HFFc6 (cell line): ENCODE measurements around the gene FAAP20. TPM values are rescaled to one million over a fixed set of nuclear protein-coding genes. Genes with fewer than 3 reads are reported as not detected.
"Not testable (repeated sequence)": the region's sequence is repeated elsewhere in the genome, so short reads cannot be mapped to it uniquely, and the experiment has no call there.

Source experiments
- DNase-seq: peaks from one replicate; pipeline ENCODE4 v3.0.0-alpha.2; 2018
- H3K27ac Mint-ChIP-seq: 2 replicates; pipeline ENCODE4 v1.8.0; 2020; ENCODE audit warnings: mild to moderate bottlenecking, mixed read lengths
- H3K27me3 Mint-ChIP-seq: 2 replicates; pipeline ENCODE4 v1.8.0; 2021; ENCODE audit warnings: mild to moderate bottlenecking, moderate library complexity, mixed read lengths; ENCODE audit not compliant: insufficient read depth
- H3K36me3 Mint-ChIP-seq: 2 replicates; pipeline ENCODE4 v1.8.0; 2021; ENCODE audit warnings: low read depth, mixed read lengths
- H3K4me1 Mint-ChIP-seq: 2 replicates; pipeline ENCODE4 v1.8.0; 2020; ENCODE audit warnings: low read depth, mixed read lengths
- H3K4me3 Mint-ChIP-seq: 2 replicates; pipeline ENCODE4 v1.8.0; 2020; ENCODE audit warnings: mild to moderate bottlenecking, moderate library complexity, mixed read lengths
- H3K9me3 Mint-ChIP-seq: 2 replicates; pipeline ENCODE4 v1.8.0; 2020; ENCODE audit warnings: mild to moderate bottlenecking, mixed read lengths
- total RNA-seq, 6 experiments: library from RNA; stranded (reverse); fragmentation: NEBNext Ultra II Directional; extraction: Animal tissue kit (Norgen Biotek cat#: 25700); gene quantifications; 2 replicates in 1 of 6; 3 replicates in 5 of 6; pipeline ENCODE4 v1.2.3, GENCODE V29; 2021
- TF ChIP-seq, protein P1 (sequence below): fragments of 200-600 bp; sonication (generic); IDR thresholded peaks from 2 replicates; pipeline ENCODE4 v1.5.0; 2021; ENCODE audit warnings: antibody characterized with exemption, mild to moderate bottlenecking

Gene FAAP20
- total RNA-seq, 6 experiments from 2014 or later = 75.3 to 97.4 (median 82.7) TPM

DNA sequence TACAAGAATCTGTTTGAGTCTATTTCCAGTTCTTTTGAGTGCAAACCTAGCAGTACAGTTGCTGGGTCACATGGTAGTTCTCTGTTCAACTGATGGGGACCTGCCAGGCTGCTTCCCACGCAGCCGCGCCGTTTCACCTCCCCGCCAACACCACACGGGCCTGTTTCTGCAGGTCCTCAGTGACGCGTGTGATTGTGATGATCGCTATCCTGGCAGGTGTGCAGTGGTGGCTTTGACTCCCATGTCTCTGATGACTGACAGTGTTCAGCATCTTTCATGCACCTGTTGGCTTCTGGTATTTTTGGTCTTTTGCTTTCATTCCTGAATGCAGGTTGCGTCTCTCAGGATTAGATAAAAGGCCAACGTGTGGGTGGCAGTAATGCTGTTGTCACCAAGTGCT, 41.6 kb downstream of the FAAP20 start:
- Mint-ChIP-seq H3K4me3 (no peak overlapping the region), H3K27me3 (peaks cover 16% of the 10 kb centered on the region), H3K36me3 (peaks cover 7% of the 10 kb centered on the region), H3K27ac (no peak overlapping the region), H3K9me3 (no peaks in the 10 kb centered on the region; the same call in 1 of the 2 replicates), H3K4me1 (no peaks in the 10 kb centered on the region)
- TF ChIP-seq, protein P1, sequence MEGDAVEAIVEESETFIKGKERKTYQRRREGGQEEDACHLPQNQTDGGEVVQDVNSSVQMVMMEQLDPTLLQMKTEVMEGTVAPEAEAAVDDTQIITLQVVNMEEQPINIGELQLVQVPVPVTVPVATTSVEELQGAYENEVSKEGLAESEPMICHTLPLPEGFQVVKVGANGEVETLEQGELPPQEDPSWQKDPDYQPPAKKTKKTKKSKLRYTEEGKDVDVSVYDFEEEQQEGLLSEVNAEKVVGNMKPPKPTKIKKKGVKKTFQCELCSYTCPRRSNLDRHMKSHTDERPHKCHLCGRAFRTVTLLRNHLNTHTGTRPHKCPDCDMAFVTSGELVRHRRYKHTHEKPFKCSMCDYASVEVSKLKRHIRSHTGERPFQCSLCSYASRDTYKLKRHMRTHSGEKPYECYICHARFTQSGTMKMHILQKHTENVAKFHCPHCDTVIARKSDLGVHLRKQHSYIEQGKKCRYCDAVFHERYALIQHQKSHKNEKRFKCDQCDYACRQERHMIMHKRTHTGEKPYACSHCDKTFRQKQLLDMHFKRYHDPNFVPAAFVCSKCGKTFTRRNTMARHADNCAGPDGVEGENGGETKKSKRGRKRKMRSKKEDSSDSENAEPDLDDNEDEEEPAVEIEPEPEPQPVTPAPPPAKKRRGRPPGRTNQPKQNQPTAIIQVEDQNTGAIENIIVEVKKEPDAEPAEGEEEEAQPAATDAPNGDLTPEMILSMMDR = no peak
- DNase-seq = no peak

DNA sequence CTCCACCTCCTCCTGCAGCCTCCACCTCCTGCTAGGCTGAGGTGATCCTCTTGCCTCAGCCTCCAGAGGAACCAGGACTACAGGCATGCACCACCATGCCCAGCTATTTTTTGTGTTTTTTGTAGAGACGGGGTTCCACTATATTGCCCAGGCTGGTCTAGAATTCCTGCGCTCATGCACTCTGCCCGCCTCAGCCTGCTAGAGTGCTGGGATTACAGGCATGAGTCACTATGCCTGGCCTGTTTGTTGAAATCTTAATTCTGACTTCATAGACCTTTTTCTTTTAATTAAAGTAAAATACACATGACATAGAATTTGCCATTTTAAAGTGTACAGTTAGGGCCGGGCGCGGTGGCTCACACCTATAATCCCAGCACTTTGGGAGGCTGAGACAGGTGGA, 42.7 kb downstream of the FAAP20 start:
- Mint-ChIP-seq H3K9me3 (no peaks in the 10 kb centered on the region; the same call in 1 of the 2 replicates), H3K27me3 (peaks cover 16% of the 10 kb centered on the region), H3K36me3 (peaks cover 7% of the 10 kb centered on the region), H3K4me1 (no peaks in the 10 kb centered on the region), H3K27ac (no peak overlapping the region), H3K4me3 (no peak overlapping the region)
- no peak for DNase-seq
- TF ChIP-seq, protein P1 = no peak

DNA sequence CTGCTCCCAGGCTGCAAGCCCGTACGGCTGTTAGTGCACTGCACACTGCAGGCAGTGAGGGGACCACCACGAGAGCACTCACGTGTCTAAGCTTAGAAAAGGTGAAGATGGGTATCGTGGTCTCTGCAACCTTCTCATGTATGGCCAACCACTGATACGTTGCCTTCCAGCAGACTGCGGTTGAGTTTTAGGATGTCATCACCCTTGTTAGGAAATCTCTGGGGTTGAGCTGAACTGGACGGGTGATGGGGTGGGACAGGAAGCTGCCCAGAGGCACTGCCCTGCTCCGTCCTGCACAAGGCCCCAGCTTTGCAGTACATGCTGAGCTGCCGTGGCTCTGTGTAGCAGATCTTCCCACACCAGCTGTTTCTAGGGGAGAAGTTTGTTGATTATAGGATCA, 43.3 kb downstream of the FAAP20 start:
- no peaks in the 10 kb centered on the region for H3K4me1 Mint-ChIP-seq
- no peak overlapping the region for H3K27ac Mint-ChIP-seq
- peaks cover 7% of the 10 kb centered on the region for H3K36me3 Mint-ChIP-seq
- TF ChIP-seq, protein P1 = no peak
- peaks cover 16% of the 10 kb centered on the region for H3K27me3 Mint-ChIP-seq
- no peak for DNase-seq
- H3K9me3 Mint-ChIP-seq = no peaks in the 10 kb centered on the region; the same call in 1 of the 2 replicates
- H3K4me3 Mint-ChIP-seq = no peak overlapping the region

DNA sequence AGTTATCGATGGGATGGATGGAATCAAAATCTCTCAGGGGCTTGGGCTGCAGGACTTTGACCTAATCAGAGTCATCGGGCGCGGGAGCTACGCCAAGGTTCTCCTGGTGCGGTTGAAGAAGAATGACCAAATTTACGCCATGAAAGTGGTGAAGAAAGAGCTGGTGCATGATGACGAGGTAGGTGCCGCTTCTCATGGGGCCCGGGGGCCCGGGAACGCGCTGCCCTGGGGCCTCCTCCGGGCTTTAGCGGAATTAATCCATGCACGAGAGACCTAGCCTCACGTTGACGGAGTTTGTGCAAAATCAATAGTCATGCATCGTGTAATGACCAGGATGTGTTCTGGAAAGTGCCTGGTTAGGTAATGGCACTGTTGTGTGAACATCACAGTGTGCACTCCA, 43.8 kb downstream of the FAAP20 start:
- H3K4me3 Mint-ChIP-seq = no peak overlapping the region
- peaks cover 7% of the 10 kb centered on the region for H3K36me3 Mint-ChIP-seq
- H3K4me1 Mint-ChIP-seq = no peaks in the 10 kb centered on the region
- no peaks in the 10 kb centered on the region; the same call in 1 of the 2 replicates for H3K9me3 Mint-ChIP-seq
- TF ChIP-seq, protein P1 = no peak
- no peak for DNase-seq
- no peak overlapping the region for H3K27ac Mint-ChIP-seq
- H3K27me3 Mint-ChIP-seq = peaks cover 13% of the 10 kb centered on the region

DNA sequence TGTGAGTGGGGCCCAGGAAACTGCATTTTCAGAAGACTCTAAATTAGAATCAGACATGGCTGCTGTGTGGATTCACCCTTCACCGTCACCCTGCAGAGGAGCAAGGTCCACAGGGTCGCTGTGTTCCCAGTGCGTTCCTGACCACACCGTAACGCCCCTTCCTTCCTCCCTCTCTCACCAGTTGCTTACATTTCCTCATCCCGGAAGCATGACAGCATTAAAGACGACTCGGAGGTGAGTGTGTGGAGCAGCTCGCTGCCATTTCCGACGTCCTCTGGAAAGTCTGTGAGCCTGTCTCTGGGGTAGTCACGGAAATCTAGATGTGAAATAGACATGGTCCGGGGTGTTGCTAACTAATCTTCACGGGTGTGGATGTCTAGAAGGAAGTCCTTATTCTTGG, 45.9 kb downstream of the FAAP20 start:
- Mint-ChIP-seq H3K4me1 (no peaks in the 10 kb centered on the region), H3K27ac (no peak overlapping the region), H3K36me3 (no peaks in the 10 kb centered on the region), H3K4me3 (no peak overlapping the region), H3K9me3 (no peaks in the 10 kb centered on the region), H3K27me3 (peaks cover 10% of the 10 kb centered on the region)
- DNase-seq = no peak
- TF ChIP-seq, protein P1 = no peak

DNA sequence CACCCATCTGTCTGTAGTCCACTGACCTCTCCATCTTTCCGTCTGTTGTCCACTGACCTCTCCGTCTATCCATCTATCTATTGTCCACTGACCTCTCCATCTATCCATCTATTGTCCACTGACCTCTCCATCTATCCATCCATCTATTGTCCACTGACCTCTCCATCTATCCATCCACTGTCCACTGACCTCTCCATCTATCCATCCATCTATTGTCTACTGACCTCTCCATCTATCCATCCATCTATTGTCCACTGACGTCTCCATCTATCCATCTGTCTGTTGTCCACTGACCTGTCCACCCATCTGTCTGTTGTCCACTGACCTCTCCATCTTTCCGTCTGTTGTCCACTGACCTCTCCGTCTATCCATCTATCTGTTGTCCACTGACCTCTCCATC, 46.7 kb downstream of the FAAP20 start:
- H3K4me3 Mint-ChIP-seq, H3K4me1 Mint-ChIP-seq, H3K9me3 Mint-ChIP-seq, H3K27ac Mint-ChIP-seq, DNase-seq, H3K36me3 Mint-ChIP-seq: not testable (repeated sequence)
- H3K27me3 Mint-ChIP-seq = peaks cover 14% of the 10 kb centered on the region
